ENCODE results near the gene DDHD1.

DNA sequence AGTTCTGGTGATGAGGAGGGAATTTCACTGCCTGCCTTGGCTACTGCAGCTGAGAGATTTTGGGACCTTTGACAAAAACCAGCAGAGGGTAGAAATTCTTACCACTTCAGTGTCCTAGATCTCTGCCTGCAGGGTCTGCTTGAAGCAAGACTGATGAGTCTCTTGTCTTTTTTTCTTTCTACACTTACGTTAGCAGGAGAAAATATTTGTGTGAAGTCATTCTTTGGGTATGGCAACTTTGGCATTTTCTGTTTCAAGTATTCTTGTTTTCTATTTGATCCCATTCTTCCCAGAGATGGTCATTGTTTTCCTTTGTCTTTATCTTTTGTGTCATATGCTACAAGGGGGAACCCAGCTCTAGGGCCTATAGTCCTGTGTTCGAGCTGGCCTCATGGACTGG is 136.6 kb downstream of the DDHD1 start:
- TF ChIP-seq, protein P1, sequence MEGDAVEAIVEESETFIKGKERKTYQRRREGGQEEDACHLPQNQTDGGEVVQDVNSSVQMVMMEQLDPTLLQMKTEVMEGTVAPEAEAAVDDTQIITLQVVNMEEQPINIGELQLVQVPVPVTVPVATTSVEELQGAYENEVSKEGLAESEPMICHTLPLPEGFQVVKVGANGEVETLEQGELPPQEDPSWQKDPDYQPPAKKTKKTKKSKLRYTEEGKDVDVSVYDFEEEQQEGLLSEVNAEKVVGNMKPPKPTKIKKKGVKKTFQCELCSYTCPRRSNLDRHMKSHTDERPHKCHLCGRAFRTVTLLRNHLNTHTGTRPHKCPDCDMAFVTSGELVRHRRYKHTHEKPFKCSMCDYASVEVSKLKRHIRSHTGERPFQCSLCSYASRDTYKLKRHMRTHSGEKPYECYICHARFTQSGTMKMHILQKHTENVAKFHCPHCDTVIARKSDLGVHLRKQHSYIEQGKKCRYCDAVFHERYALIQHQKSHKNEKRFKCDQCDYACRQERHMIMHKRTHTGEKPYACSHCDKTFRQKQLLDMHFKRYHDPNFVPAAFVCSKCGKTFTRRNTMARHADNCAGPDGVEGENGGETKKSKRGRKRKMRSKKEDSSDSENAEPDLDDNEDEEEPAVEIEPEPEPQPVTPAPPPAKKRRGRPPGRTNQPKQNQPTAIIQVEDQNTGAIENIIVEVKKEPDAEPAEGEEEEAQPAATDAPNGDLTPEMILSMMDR (IDR thresholded peaks at IDR 0.05; ENCODE audit: poor library complexity) = no peak
- no peak for TF ChIP-seq EZH2 (IDR thresholded peaks at IDR 0.05; ENCODE audit: borderline replicate concordance)
